HepG2 (cell line): ENCODE results near the gene COBL. TPM values are rescaled to one million over a fixed set of nuclear protein-coding genes. Genes with fewer than 3 reads are reported as not detected.

Experiments used
- ARHGAP35 ChIP-seq: sonication (generic); formaldehyde crosslinking; IDR thresholded peaks from 2 replicates; pipeline ENCODE4 v1.9.0; 2022; ENCODE audit warnings: mild to moderate bottlenecking, inconsistent platforms, moderate library complexity, missing genetic modification reagents, borderline replicate concordance
- ATF2 ChIP-seq: sonication (generic); formaldehyde crosslinking; IDR thresholded peaks from 2 replicates; pipeline ENCODE4 v1.4.0; 2020; ENCODE audit warnings: missing genetic modification reagents
- ETS1 ChIP-seq: sonication (generic); formaldehyde crosslinking; IDR thresholded peaks from 2 replicates; pipeline ENCODE4 v1.4.0; 2020; ENCODE audit warnings: missing genetic modification reagents
- FOXA3 ChIP-seq: IDR thresholded peaks from 2 replicates; pipeline ENCODE4 v1.6.1; 2016; ENCODE audit warnings: missing genetic modification reagents, missing compliant biosample characterization
- GATA4 ChIP-seq: sonication (generic); IDR thresholded peaks from 2 replicates; pipeline ENCODE4 v1.6.1; 2016; ENCODE audit warnings: antibody characterized with exemption, low read depth, borderline replicate concordance
- GPN1 ChIP-seq: sonication (generic); formaldehyde crosslinking; IDR thresholded peaks from 2 replicates; pipeline ENCODE4 v1.5.1; 2020; ENCODE audit warnings: missing genetic modification reagents, borderline replicate concordance
- HOXA9 ChIP-seq: sonication (generic); formaldehyde crosslinking; IDR thresholded peaks from 2 replicates; pipeline ENCODE4 v1.8.1; 2022; ENCODE audit warnings: missing genetic modification reagents, mild to moderate bottlenecking, moderate library complexity, borderline replicate concordance
- IRX3 ChIP-seq: sonication (generic); formaldehyde crosslinking; IDR thresholded peaks from 2 replicates; pipeline ENCODE4 v1.8.1; 2023; ENCODE audit warnings: mild to moderate bottlenecking, low read depth, missing genetic modification reagents, borderline replicate concordance
- KLF11 ChIP-seq: IDR thresholded peaks from 2 replicates; pipeline ENCODE4 v1.6.1; 2016; ENCODE audit warnings: missing compliant biosample characterization
- MATR3 ChIP-seq: sonication (generic); formaldehyde crosslinking; IDR thresholded peaks from 2 replicates; pipeline ENCODE4 v1.4.0; 2020; ENCODE audit warnings: missing genetic modification reagents
- NAIF1 ChIP-seq: sonication (generic); formaldehyde crosslinking; IDR thresholded peaks from 2 replicates; pipeline ENCODE4 v1.5.0; 2020; ENCODE audit warnings: mild to moderate bottlenecking, missing genetic modification reagents, borderline replicate concordance
- NCOA5 ChIP-seq: sonication (generic); formaldehyde crosslinking; IDR thresholded peaks from 2 replicates; pipeline ENCODE4 v1.4.0; 2020; ENCODE audit warnings: missing genetic modification reagents
- PAWR ChIP-seq: sonication (generic); formaldehyde crosslinking; IDR thresholded peaks from 2 replicates; pipeline ENCODE4 v1.4.0; 2020; ENCODE audit warnings: missing genetic modification reagents, mild to moderate bottlenecking, borderline replicate concordance
- SOX5 ChIP-seq: IDR thresholded peaks from 2 replicates; pipeline ENCODE4 v1.6.1; 2016; ENCODE audit warnings: borderline replicate concordance
- TFDP1 ChIP-seq: IDR thresholded peaks from 2 replicates; pipeline ENCODE4 v1.6.1; 2016; ENCODE audit warnings: missing compliant biosample characterization, missing genetic modification reagents, borderline replicate concordance
- ZBTB49 ChIP-seq: sonication (generic); formaldehyde crosslinking; IDR thresholded peaks from 2 replicates; pipeline ENCODE4 v1.4.0; 2020; ENCODE audit warnings: missing genetic modification reagents, borderline replicate concordance
- ZC3H13 ChIP-seq: sonication (generic); formaldehyde crosslinking; IDR thresholded peaks from 2 replicates; pipeline ENCODE4 v1.8.1; 2023; ENCODE audit warnings: mild to moderate bottlenecking, missing genetic modification reagents, moderate library complexity
- ZNF230 ChIP-seq: sonication (generic); formaldehyde crosslinking; IDR thresholded peaks from 2 replicates; pipeline ENCODE4 v1.4.0; 2020; ENCODE audit warnings: mild to moderate bottlenecking, missing genetic modification reagents
- ZNF33A ChIP-seq: sonication (generic); formaldehyde crosslinking; IDR thresholded peaks from 2 replicates; pipeline ENCODE4 v1.5.1; 2020; ENCODE audit warnings: missing genetic modification reagents, mild to moderate bottlenecking, moderate library complexity, borderline replicate concordance
- polyA plus RNA-seq, 8 experiments: library from polyadenylated mRNA; depleted of rRNA in 3 of 8; stranded (reverse) in 7 of 8; unstranded in 1 of 8; fragments of >200 nt; fragmentation: Illumina TruSeq in 4 of 8; extraction: Trizol in 4 of 8; gene quantifications; 2 replicates each; pipeline versions ENCODE4 v1.2.1 to v1.2.3, GENCODE V29; 2011 to 2016; ENCODE audit warnings: low read depth in 4 of 8, missing spikeins in 1 of 8, mixed read lengths in 1 of 8; ENCODE audit not compliant: insufficient read depth in 1 of 8
- total RNA-seq, 5 experiments: library from RNA; depleted of rRNA; stranded (reverse); fragments of >200 nt; fragmentation: Illumina TruSeq; extraction: Trizol; gene quantifications; 2 replicates each; pipeline ENCODE4 v1.2.3, GENCODE V29; 2016; ENCODE audit warnings: low read depth in 1 of 5
- TF ChIP-seq, protein P1 (sequence below): IDR thresholded peaks from 2 replicates; pipeline ENCODE4 v1.6.1; 2016; ENCODE audit warnings: low read depth

COBL gene
- total and polyA plus RNA-seq, 2 of the 13 experiments (the other 11 are each of a cell fraction or from before 2014, with no cell fraction given), result 3.8 to 4.9 TPM

DNA sequence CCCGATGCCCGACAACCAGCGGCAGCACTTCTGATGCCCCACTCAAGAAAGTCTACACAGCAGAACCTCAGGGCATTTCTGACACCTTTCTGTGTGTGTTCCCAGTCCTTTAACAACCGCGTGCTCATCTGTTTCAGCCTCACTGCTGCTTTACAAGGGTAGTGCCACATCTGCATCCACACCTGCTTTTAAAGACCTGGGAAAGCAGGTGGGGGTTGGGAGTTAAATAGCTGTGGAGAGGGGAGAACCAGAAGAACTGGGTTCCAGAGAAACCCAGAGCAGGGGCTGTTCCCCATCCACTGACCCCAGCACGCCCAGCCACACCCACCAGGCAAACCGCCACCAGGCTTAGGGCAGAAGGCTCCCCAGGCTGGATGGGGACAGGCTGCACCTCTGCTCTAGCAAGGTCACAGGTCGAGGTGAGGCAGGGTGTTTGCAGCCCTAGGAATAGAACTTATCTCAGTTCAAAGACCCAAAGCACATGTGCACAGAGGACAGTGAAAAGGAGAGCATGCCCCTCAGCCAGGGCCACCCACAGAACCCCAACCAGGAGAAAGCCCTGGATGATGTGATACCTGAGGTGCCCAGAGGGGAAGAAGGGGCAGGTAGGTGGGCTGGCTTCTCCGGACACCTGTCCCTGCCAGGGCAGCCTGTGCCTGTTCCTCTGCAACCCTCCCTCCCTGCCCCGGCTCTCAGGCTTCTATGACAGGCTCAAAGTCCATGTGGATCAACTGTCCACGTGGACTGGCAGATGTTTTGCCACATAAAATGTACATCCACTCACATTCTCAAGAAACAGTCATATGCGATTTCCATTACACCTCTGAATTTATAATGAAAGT is 51.3 kb downstream of the COBL start (continued):
- TF ChIP-seq ZBTB49 (CRISPR knock-in tag), result no peak
- TF ChIP-seq NAIF1 (CRISPR knock-in tag), result no peak
- TF ChIP-seq NCOA5 (CRISPR knock-in tag), result no peak
- TF ChIP-seq ATF2 (CRISPR knock-in tag), result no peak
- no peak for TF ChIP-seq HOXA9 (CRISPR knock-in tag)
- TF ChIP-seq TFDP1 (CRISPR knock-in tag), result peak; percentile 52; the same call in 1 of the 2 replicates
- TF ChIP-seq IRX3, result no peak
- TF ChIP-seq ETS1 (CRISPR knock-in tag), result no peak
- no peak for TF ChIP-seq ZC3H13 (CRISPR knock-in tag)
- no peak for TF ChIP-seq MATR3 (CRISPR knock-in tag)
- no peak for TF ChIP-seq GPN1 (CRISPR knock-in tag)
- no peak for TF ChIP-seq GATA4
- no peak for TF ChIP-seq ZNF33A (CRISPR knock-in tag)
- TF ChIP-seq ZNF230 (CRISPR knock-in tag), result no peak
- TF ChIP-seq FOXA3 (CRISPR knock-in tag), result peak; percentile 51
- TF ChIP-seq PAWR (CRISPR knock-in tag), result no peak
- TF ChIP-seq KLF11, result no peak
- TF ChIP-seq SOX5 (CRISPR knock-in tag), result no peak; the same call in 1 of the 2 replicates
- TF ChIP-seq ARHGAP35 (CRISPR knock-in tag), result no peak
- TF ChIP-seq, protein P1, sequence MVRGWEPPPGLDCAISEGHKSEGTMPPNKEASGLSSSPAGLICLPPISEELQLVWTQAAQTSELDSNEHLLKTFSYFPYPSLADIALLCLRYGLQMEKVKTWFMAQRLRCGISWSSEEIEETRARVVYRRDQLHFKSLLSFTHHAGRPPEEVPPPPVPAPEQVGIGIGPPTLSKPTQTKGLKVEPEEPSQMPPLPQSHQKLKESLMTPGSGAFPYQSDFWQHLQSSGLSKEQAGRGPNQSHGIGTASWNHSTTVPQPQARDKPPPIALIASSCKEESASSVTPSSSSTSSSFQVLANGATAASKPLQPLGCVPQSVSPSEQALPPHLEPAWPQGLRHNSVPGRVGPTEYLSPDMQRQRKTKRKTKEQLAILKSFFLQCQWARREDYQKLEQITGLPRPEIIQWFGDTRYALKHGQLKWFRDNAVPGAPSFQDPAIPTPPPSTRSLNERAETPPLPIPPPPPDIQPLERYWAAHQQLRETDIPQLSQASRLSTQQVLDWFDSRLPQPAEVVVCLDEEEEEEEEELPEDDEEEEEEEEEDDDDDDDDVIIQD (CRISPR knock-in tag), result no peak
